LNCAP (cell line): ENCODE measurements around the gene MKNK1.

Experiments
- CTCF ChIP-seq: fragments of 450-650 bp; IDR thresholded peaks from 2 replicates; pipeline ENCODE4 v1.5.1; 2017; ENCODE audit warnings: mild to moderate bottlenecking

The MKNK1 gene

GRCh38 chr1:46512792-46513190 is 91.3 kb downstream of the MKNK1 start:
- no peak for TF ChIP-seq CTCF

- no peak for TF ChIP-seq CTCF
Observed at GRCh38 chr1:46512135-46512791, 91.8 kb downstream of the MKNK1 start.

GRCh38 chr1:46510998-46511365 is 93.1 kb downstream of the MKNK1 start:
- no peak for TF ChIP-seq CTCF

- TF ChIP-seq CTCF: no peak
Observed at GRCh38 chr1:46510341-46510997, 93.6 kb downstream of the MKNK1 start.

GRCh38 chr1:46508757-46509156 is 95.3 kb downstream of the MKNK1 start:
- TF ChIP-seq CTCF: no peak
